ENCODE measurements around the gene PHF8.

Gene PHF8

DNA sequence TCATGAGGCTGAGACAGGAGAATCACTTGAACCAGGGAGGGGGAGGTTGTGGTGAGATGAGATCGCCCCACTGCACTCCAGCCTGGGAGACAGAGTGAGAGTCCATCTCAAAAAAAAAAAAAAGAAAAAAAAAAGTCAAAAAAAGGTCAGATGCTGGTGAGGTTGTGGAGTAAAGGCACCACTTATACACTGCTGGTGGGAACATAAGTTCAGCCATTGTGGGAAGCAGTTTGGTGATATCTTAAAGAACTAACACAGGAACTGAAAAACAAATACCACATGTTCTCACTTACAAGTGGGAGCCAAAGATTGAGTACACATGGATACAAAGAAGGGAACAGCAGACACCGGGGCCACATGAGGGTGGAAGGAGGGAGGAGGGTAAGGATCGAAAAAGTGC lies 149.0 kb downstream of the PHF8 start:
- no peak for TF ChIP-seq CTCF (IDR thresholded peaks at IDR 0.05; ENCODE audit: insufficient read depth, low read length, poor library complexity, severe bottlenecking)
- Histone ChIP-seq H3K4me3 (replicated peaks; ENCODE audit: low read depth, low read length) (no peak overlapping the region), H3K27me3 (replicated peaks; ENCODE audit: control insufficient read depth, insufficient read depth, low read length) (no peaks in the 10 kb centered on the region), H3K36me3 (ENCODE audit: control insufficient read depth, insufficient read depth, low read length) (no peaks in the 10 kb centered on the region)
- no peak for DNase-seq (ENCODE audit: extremely low read depth, insufficient read length)

Measured in GM06990 (cell line).